ENCODE data around the gene RASGRF2.
A peak's percentile ranks its signal among the peaks of the same experiment; 100 is the strongest.
"Not testable (repeated sequence)": the region's sequence is repeated elsewhere in the genome, so short reads cannot be mapped to it uniquely, and the experiment has no call there.

Gene RASGRF2

DNA sequence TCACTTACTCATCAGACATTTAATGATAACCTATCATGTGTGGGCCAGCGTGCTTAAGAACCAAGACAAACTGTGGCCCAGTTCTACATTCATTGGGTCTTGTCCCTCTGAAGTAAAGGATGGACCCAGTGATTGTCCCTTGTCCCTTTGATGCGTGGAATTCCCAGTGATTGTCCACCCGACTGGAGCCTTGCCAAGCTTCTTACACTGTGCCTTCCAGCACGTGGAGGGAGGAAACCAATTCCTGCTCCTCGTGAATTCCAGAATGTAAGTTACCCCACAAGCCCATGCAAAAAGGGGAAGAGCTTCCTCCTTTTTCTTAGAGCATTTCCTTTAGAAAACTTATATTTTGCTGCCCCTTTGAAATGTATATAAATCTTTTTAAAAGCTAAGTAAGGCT is 280.8 kb downstream of the RASGRF2 start:
- DNase-seq (ENCODE audit: low read depth in 2 of 2), result no peak

DNA sequence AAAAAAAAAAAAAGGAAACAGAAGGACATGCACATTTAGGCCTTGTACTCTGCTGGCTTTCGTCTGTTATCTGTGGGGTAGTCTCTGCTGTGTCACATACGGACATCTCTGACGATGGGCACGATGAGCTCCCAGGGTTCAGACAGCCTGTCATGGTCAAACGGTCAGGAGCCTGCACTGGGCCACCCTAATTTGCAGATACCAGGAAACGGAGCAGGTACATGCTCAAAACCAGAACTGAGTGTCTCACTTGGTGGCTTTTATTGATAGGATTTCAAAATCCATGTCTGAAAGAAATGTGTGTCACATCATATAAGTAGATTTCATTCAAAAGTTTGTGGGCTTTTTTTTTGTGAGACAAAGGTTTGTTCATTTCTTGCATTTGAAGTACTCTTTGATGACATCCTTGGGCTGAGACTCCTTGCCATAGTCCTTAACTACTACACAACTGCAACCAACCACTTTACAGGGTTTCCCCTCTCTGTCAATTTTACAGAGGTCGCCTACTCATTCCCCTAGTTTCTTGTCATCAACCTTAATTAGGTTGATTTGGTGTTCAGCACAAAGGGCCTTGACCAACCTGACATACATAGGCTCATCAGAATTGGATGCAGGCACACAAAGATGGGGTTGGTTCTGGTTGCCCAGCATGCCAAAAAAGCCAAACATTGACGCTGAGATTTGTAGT is 281.9 kb downstream of the RASGRF2 start:
- DNase-seq (ENCODE audit: low read depth in 2 of 2), result no peak

DNA sequence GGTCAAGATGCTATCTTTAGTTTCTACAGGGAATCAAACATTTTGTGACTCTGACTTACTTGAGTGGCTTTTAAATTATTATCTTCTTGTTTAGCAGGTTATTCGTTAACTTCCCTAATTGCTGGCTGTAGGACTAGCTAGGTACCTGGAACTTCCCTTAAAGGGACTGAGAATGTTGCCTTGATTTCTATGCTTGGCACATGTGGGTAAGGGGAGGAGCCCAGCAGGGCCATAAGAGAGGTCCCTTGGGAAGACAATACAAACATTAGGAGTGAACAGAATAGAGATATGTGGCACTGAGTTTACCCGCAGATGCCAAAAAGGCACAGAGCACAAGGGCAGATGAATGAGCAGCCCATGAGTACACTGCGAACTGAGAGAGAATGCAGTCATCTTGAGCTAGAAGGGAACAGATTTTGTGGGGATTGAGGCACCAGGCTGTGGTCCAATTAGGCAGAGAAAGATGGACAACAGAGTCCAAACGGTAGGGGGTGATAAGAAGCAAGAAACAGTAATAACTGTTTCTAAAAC is 282.8 kb downstream of the RASGRF2 start:
- DNase-seq (ENCODE audit: low read depth in 2 of 2), result no peak

DNA sequence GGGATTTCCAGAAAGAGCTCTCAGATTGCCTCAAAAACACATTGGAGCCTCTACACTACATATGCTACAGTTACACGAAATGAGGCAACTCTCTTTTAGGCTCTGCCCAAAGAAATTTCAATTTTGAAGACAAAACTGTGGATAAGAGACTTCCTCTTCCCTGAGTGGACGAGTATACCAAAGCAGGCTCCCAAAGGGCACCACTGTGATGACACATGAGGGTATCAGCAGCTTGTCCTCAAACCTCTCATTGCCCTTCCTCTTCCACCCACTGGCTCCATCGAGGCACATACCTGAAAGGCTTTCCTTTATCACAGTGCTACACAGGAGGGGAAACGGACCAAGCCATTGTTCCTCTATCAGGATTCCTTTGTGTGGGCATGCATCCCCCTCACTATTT is 284.3 kb downstream of the RASGRF2 start:
- no peak for DNase-seq (ENCODE audit: low read depth in 2 of 2)

DNA sequence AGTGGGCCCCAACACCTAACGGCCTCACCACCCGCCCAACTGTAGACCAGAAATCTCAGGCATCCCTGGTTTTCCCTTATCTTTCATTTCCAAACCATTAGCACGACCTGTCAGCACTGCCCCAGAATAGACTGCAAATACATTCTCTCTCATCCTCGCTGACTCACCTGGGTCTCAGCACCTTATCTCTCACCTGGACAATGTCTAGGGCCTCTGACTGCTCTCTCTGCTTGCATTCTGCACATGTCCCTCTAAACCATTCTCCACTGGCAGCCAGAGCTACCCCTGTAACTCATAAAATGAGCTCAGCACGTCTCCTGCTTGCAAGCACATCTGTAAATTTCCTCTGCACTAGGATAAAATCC is 285.7 kb downstream of the RASGRF2 start:
- no peak for DNase-seq (ENCODE audit: low read depth in 2 of 2)

DNA sequence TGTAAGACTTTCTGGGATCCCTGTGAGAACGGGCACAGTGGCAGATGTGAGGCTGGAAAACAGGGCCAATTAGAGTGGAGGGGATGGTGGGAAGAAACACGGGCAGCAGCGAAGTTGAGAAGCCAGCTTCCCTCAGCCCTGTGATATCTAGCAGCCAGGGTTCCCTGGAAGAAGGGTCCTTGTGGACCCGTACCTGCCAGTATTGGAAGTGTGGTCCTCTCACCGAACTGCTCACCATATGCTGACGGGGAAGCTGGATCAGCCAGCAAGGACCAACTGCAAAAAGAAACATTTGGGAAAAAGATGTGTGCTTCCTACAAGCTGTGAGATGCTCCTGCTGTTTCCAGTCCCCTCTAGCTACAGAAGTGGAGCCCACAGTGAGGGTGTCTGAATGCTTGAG is 286.5 kb downstream of the RASGRF2 start:
- DNase-seq (ENCODE audit: low read depth in 2 of 2), result no peak

DNA sequence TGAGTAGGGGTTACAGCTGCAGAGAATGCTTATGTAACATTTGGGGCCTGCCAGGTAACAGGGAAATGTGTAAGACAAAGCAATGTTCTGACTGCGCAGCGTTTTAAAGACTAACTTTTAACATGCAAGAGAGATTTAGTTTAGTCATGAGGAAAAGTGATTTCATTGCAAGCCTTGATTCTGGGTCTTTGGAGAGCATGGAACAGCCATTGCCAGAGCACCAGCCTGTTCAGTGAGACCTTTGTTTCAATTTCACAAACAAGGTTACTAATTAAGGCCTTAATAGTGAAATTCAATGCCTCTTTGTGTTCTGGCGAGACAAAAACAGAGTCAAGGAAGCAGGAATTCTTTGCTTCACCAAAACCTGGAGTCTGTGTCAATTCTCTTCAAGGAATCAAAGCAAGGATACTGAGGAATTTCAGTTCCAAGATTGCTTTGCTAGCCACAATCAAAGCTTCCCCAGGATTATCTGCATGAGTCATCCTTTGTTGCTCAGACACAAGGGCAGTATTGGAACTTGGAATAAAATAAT is 287.3 kb downstream of the RASGRF2 start:
- peak; percentile 21 to 28 for DNase-seq (ENCODE audit: low read depth in 2 of 2)

DNA sequence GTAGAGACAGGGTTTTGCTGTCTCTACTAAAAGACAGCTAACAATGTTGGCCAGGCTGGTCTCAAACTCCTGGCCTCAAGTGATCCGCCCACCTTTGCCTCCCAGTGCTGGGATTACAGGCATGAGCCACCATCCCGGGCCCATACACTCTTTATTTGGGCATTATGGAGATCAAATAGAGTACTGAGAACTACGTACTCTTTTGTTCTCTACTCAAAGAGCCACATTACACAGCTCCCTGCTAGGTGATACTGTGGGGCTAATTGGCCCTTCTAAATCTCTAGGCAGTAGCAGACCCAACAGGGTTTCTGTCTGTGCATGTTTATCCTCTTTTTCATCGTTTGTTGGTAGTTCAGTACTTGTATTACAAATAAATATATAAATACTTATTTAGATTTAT is 289.1 kb downstream of the RASGRF2 start:
- DNase-seq (ENCODE audit: low read depth in 2 of 2), result no peak

DNA sequence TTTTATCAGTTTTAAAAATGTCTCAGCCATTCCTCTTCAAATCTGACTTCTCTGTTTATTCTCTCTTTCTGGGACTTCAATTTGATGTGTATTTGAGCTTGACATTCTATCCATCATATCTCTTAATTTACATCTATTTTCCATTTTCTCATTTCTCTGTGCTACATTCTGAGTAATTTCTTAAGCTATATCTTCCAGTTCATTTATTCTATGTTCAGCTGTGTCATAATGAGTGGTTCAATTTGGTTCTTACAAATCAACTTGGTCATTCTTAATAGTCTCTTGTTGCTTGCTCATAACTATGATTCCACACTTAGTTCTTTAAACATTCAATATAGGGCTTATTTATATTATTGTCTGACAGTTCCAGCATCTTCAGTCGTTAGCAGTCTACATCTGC is 289.8 kb downstream of the RASGRF2 start:
- no peak for DNase-seq (ENCODE audit: low read depth in 2 of 2)

DNA sequence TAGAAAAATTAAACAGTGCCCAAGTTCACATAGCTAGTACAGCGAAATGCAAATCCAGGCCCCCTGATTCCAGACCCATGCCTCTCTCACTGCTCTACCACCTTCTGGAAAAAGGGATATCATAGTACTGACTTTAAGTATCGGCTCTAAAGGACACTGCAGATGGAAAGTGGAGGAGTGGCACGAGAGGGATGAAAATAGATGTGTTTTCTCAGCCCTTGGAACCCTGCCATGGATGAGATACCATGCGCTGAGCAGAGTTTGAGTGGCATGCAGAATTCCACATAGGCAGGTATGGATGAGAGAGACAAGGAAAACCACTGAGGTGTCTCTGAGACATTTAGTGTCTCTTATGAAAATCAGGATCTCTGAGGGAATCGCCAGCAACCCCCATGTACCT is 291.8 kb downstream of the RASGRF2 start:
- no peak for DNase-seq (ENCODE audit: low read depth in 2 of 2)

DNA sequence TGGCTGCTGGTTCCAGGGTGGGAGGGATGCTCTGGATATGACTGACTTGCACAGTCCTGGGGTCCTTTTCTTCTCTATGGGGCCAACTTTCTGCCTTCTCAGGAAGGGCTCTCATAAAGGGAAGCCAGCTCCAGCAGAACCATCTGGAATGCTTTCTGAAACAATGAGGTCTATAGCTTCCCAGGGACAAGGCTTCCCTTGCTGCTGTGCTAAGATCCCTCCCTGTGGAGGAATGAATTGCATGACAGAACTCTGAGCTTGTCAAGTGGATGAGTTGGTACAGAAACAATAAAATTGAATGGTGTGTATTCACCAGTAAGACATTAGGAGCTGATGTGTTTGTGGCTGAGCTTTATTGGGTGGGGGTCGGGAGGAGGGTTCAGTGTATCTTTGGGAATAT is 292.7 kb downstream of the RASGRF2 start:
- no peak for DNase-seq (ENCODE audit: low read depth in 2 of 2)

DNA sequence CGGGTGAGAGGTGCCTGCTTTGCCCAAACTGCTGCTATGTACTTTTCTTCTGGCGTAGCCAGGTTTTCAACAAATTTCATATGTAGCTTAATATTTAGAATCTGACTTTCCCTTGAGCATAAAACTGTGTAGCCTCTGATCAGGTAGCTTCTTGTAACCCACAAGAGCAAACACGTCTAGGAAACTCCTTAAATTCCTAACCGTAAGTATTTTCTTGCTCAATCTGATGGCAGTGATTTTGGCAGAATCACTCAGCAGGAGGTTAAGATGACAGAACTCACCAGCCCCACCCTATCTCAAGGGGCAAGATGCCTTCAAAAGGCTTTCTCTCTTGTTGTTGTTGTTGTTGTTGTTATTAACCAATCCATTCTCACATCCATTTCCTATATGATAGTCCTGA is 293.7 kb downstream of the RASGRF2 start:
- no peak for DNase-seq (ENCODE audit: low read depth in 2 of 2)

DNA sequence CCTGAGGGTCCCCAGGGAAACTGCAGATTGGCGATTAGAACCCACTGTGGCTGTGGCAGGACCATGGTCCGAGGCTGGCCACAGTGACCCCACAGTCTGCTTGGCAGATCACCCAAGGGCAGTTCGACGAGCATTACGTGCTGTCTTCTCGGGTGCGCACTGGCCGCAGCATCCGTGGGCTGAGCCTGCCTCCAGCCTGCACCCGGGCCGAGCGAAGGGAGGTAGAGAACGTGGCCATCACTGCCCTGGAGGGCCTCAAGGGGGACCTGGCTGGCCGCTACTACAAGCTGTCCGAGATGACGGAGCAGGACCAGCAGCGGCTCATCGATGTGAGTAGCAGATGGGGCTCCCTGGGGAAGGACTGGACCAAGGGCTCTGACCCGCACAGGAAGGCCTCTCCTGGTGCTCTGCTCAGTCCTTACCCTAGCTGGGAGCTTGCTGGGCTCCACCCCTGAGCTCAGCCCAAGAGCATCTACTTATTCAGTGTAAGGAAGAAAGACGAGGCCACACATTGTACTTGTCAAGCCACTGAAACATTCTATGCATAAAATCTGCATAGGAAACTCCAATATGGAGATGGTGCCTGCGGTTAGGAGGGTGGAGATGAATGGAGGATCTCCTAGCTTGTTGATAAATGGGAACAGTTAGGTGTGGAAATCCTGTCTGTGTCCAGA is 294.9 kb downstream of the RASGRF2 start:
- no peak for DNase-seq (ENCODE audit: low read depth in 2 of 2)

DNA sequence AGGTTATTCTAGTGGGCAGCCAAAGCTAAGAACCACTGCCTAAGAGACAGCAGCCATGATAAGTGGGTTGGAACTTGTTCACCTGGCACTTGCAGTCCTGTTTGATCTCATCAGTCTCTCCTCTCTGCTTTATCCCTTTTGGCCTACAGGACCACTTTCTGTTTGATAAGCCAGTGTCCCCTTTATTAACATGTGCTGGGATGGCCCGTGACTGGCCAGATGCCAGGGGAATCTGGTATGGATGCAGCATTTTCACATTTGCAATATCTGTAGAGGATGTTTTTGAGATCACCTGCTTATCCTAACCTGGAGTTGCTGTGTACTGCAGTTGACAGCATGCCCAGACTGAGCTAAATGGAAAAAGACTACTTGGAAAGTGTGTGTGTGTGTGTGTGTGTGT is 296.6 kb downstream of the RASGRF2 start:
- no peak for DNase-seq (ENCODE audit: low read depth in 2 of 2)

DNA sequence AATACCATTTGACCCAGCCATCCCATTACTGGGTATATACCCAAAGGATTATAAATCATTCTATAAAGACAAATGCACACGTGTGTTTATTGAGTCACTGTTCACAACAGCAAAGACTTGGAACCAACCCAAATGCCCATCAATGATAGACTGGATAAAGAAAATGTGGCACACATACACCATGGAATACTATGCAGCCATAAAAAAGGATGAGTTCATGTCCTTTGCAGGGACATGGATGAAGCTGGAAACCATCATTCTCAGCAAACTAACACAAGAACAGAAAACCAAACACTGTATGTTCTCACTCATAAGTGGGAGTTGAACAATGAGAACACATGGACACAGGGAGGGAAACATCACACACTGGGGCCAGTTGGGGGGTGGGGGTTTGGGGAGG is 302.6 kb downstream of the RASGRF2 start:
- DNase-seq (ENCODE audit: low read depth in 2 of 2), result not testable (repeated sequence)

DNA sequence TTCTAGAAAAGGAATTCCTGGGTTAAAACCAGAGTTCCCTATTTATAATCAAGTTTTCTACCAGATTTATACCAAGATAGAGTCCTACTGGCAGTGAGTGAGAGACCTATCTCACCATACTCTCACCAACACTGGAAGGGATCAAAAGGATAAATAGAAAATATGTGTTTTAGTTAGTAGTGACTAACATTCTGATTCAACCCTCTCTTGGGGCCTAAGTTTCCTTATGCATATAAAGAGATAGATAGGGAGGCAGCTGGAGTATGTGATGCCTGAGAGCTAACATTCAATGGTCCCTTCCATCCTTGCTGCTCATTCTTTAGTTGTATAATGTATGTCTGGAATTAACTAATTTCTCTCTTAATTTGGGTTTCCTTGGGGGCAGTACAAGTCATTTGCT is 304.9 kb downstream of the RASGRF2 start:
- DNase-seq (ENCODE audit: low read depth in 2 of 2), result no peak

DNA sequence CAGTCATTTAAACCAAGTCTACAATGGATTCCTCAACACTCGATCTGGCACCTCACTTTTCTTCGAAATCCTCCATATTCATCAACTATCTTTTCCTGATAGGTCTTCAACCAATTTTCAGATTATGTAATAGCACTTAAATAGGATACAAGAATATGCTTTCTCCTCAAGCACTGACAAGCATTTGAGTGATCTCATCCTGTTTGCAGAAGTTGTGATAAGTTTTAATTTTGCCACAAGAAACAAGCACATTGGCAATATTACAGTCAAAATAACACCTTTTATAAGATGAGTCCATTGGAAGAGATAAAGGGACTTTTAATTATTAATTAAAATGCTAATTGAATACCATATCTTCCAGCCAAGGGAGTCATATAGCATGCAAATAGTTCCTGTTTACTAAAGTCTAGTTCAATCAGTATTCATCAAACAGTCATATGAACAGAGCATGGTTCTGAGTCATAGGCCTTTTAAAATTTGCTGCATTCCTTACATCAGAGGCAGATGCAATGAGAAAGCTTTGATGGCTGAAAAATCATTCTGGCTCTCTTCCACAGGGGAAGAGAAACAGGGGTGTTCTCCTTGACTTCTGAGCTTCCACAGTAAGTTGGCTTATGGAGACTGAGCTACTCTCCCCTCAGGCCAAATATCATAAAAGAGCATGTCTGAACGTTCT is 308.5 kb downstream of the RASGRF2 start:
- DNase-seq (ENCODE audit: low read depth in 2 of 2), result peak; percentile 73 to 75

DNA sequence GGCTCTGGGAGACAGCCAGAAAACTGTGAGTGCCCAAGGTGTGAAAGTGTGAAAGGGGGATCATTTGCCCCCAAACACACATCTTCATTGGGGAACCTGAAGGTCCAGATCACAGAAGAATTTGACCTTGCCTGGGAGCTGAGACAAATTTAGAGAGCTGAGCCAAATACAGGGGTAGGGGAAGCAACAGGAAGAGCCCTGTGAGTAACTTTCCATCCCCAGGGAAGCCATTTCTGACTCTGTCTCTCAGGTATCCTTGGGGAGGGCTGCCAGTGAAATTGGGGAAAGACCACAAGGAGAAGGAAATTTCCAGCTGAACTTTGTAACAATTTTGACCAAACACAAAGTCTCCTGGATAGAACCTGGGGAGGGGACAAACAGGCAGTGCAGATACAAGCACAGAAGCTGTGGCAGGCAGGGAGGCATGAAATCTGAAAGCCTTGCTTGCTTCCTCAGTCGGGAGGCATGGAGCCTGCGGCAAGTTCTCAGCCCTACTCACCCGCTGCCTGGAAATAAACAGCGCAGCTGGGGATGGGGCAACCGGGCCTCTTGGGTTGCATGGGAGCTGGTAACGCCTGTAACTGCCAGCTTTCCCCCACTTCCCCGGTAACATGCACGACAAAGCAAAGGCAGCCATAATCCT is 309.7 kb downstream of the RASGRF2 start:
- DNase-seq (ENCODE audit: low read depth in 2 of 2), result no peak

DNA sequence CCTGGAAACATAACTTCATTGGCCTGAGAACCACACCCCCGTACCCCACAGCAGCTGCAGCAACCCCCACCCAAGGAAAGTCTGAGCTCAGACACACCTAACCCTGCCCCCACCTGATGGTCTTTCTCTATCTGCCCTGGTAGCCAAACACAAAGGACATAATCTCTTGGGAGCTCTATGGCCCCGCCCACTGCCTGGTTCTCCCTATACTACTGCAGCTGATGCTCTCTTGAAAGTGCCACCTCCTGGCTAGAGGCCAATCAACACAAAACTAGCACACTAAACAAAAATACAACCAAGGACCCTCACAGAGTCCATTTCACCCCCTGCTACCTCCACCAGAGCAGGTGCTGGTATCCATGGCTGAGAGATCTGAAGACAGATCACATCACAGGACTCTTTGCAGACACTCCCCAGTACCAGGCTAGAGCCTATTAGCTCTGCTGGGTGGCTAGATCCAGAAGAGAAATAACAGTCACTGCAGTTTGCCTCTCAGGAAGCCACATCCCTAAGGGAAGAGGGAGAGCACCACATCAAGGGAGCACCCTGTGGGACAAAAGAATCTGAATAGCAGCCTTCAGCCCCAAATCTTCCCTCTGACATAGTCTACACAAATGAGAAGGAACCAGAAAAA is 310.3 kb downstream of the RASGRF2 start:
- not testable (repeated sequence) for DNase-seq (ENCODE audit: low read depth in 2 of 2)

All from fibroblast of skin of left quadriceps (primary cell).